Measurements from ENCODE around the gene CTXND1.

- TF ChIP-seq CTCF (IDR thresholded peaks at IDR 0.05) (no peak), POLR2A (IDR thresholded peaks at IDR 0.05) (no peak)
Observed at GRCh38 chr15:80180468-80180867, 71.5 kb downstream of the CTXND1 start.
